NT2/D1 (cell line): ENCODE results near the gene THAP5.

Source experiments
- SUZ12 ChIP-seq: IDR thresholded peaks from 2 replicates; pipeline ENCODE4 v1.6.1; 2011; ENCODE audit not compliant: insufficient read length, insufficient read depth; ENCODE audit errors: extremely low read depth
- YY1 ChIP-seq: IDR thresholded peaks from 2 replicates; pipeline ENCODE4 v1.6.1; 2011; ENCODE audit not compliant: insufficient read length, insufficient read depth

- TF ChIP-seq YY1 = no peak
- no peak for TF ChIP-seq SUZ12
These were observed 20.4 kb upstream of the THAP5 start for GRCh38 chr7:108589874-108590273.
